Inflammatory macrophage treated with lipopolysaccharide for 1 hour (primary cell): ENCODE measurements around the gene HDX.
"Not testable (repeated sequence)": the region's sequence is repeated elsewhere in the genome, so short reads cannot be mapped to it uniquely, and the experiment has no call there.

Experiments
- DNase-seq, 2 donors: peaks; one replicate each; pipeline ENCODE4 v3.0.0-alpha.2; 2020 to 2022

HDX gene

GRCh38 chrX:84501798-84502628 lies at the start of gene HDX:
Gene HDX, minus strand, starts transcription at chrX:84502453. Its CDS starts 27,056 bp downstream, at chrX:84475397.
- DNase-seq, result peak; percentile 86 to 92

GRCh38 chrX:84541315-84541714 lies 39.1 kb upstream of the HDX start:
- DNase-seq, result not testable (repeated sequence)

- not testable (repeated sequence) for DNase-seq
Observed at GRCh38 chrX:84537627-84538026, 35.4 kb upstream of the HDX start.

GRCh38 chrX:84488426-84488825 lies 13.8 kb downstream of the HDX start:
- DNase-seq, result peak; percentile 37 to 40

- peak; percentile 22 to 38 for DNase-seq
Observed at GRCh38 chrX:84487365-84488353, 14.6 kb downstream of the HDX start.

GRCh38 chrX:84479086-84479485 lies 23.2 kb downstream of the HDX start:
- DNase-seq, result peak; percentile 18 to 29

- no peak for DNase-seq
Observed at GRCh38 chrX:84477114-84477513, 25.1 kb downstream of the HDX start.

- DNase-seq, result no peak
Observed at GRCh38 chrX:84475596-84475995, 26.7 kb downstream of the HDX start.

- DNase-seq, result no peak
Observed at GRCh38 chrX:84475101-84475500, 27.2 kb downstream of the HDX start.

- DNase-seq, result no peak
Observed at GRCh38 chrX:84469226-84469625, 33.0 kb downstream of the HDX start.

- DNase-seq, result no peak
Observed at GRCh38 chrX:84467898-84468297, 34.4 kb downstream of the HDX start.

GRCh38 chrX:84453351-84454246 lies 48.7 kb downstream of the HDX start:
- no peak for DNase-seq

GRCh38 chrX:84441143-84441542 lies 61.1 kb downstream of the HDX start:
- DNase-seq, result no peak

GRCh38 chrX:84415140-84415539 lies 87.1 kb downstream of the HDX start:
- DNase-seq, result peak; percentile 19 to 26

- no peak for DNase-seq
Observed at GRCh38 chrX:84363663-84364062, 138.6 kb downstream of the HDX start.

GRCh38 chrX:84363051-84363450 lies 139.2 kb downstream of the HDX start:
- DNase-seq, result no peak

GRCh38 chrX:84362184-84362838 lies 139.9 kb downstream of the HDX start:
- DNase-seq, result no peak

- peak; percentile 45 to 75 for DNase-seq
Observed at GRCh38 chrX:84358271-84358670, 144.0 kb downstream of the HDX start.

- DNase-seq, result no peak
Observed at GRCh38 chrX:84357296-84357695, 145.0 kb downstream of the HDX start.

GRCh38 chrX:84340968-84341367 lies 161.3 kb downstream of the HDX start:
- DNase-seq, result peak; percentile 60 to 90

GRCh38 chrX:84339507-84340364 lies 162.5 kb downstream of the HDX start:
- peak; percentile 32 to 51 for DNase-seq
